Psoas muscle (tissue), 8 donors: Measurements from ENCODE around the gene RPS6KL1. TPM values are rescaled to one million over a fixed set of nuclear protein-coding genes. Genes with fewer than 3 reads are reported as not detected.

ENCODE experiments used
- ATAC-seq, 4 donors: fragments of 200-7000 bp; cut with Tn5 transposase; one replicate each; pipeline ENCODE4 v1.9.1; 2020; ENCODE audit warnings: moderate library complexity in 3 of 4, mild to moderate bottlenecking in 2 of 4
- DNase-seq, 2 donors: peaks; one replicate each; pipeline ENCODE4 v3.0.0-alpha.2; 2020
- H3K27ac ChIP-seq: fragments of 200-600 bp; one replicate; pipeline ENCODE4 v1.8.0; 2022
- H3K27me3 ChIP-seq, 3 donors: fragments of 200-600 bp in 1 of 3; one replicate each; pipeline versions ENCODE4 v1.6.1 to v1.8.0; 2013 to 2022; ENCODE audit warnings: low read length in 2 of 3, mild to moderate bottlenecking in 2 of 3, moderate library complexity in 1 of 3; ENCODE audit not compliant: insufficient read depth in 3 of 3
- H3K36me3 ChIP-seq, 2 donors: fragments of 200-600 bp in 1 of 2; one replicate each; pipeline versions ENCODE4 v1.6.1 to v1.8.0; 2013 to 2022; ENCODE audit warnings: low read depth in 1 of 2, mild to moderate bottlenecking in 1 of 2, moderate library complexity in 1 of 2; ENCODE audit not compliant: insufficient read depth in 1 of 2
- H3K4me1 ChIP-seq: fragments of 200-600 bp; one replicate; pipeline ENCODE4 v1.8.0; 2022
- H3K4me3 ChIP-seq: fragments of 200-600 bp; one replicate; pipeline ENCODE4 v1.8.0; 2022; ENCODE audit warnings: mild to moderate bottlenecking
- H3K9me3 ChIP-seq: fragments of 200-600 bp; one replicate; pipeline ENCODE4 v1.8.0; 2022
- CTCF ChIP-seq: fragments of 200-600 bp; IDR thresholded peaks from one replicate; pipeline ENCODE4 v1.8.0; 2022; ENCODE audit warnings: antibody characterized with exemption
- WGBS, 3 donors: extraction: QIAGEN DNeasy Blood & Tissue Kit; methylation state at CpG; one replicate each; pipeline versions ENCODE4 v1.1.6 to v1.1.7; 2013; 5-methylcytosine and 5-hydroxymethylcytosine counted together
- intact Hi-C, 2 donors: fragments of 100-400 bp; cut with DNase I; formaldehyde crosslinking; loops; one replicate each; pipeline versions ENCODE4 v1.11.0 to v1.14.2; 2022
- polyA plus RNA-seq, 3 donors: library from polyadenylated mRNA; stranded (reverse); fragments of 200-250 nt; gene quantifications; one replicate each; pipeline ENCODE4 v1.2.3, GENCODE V29; 2013
- total RNA-seq, 4 donors: library from RNA; stranded (reverse); fragmentation: NEBNext Ultra II Directional in 2 of 4; extraction: Animal tissue kit (Norgen Biotek cat#: 25700) in 2 of 4; gene quantifications; one replicate each; pipeline versions ENCODE4 v1.2.1 to v1.2.4, GENCODE V29; 2021 to 2023
- donor health status: healthy with polysubstance abuse.
- donor health status: DM: no; HTN: no; CAD: no; lungs with moderate emphysema.
- donor health status: Bipolar disorder and iron deficiency.
- donor health status: healthy.
- donor health status: DM: yes; HTN: yes; CAD: no.
- donor health status: DM: no; HTN: no; CAD: no.
- donor health status: DM: no; HTN: no; CAD: no.
- donor health status: DM: yes; HTN: yes; CAD: no.

The RPS6KL1 gene
- total and polyA plus RNA-seq, 7 donors: 9.4 to 34.1 (median 25.6) TPM

GRCh38 chr14:74871819-74872218 lies 51.2 kb downstream of the RPS6KL1 start:
- Histone ChIP-seq H3K36me3 (no peaks in the 10 kb centered on the region), H3K4me1 (no peaks in the 10 kb centered on the region), H3K9me3 (no peaks in the 10 kb centered on the region), H3K4me3 (no peak overlapping the region), H3K27ac (no peak overlapping the region), H3K27me3 (no peaks in the 10 kb centered on the region)
- 74 to 87% (median 86%) methylated on average over 4 of the region's 4 CpGs for WGBS, 3 donors
- intact Hi-C loops: no loop called here
- DNase-seq (no peak), ATAC-seq (no peak)
- TF ChIP-seq CTCF: no peak

- intact Hi-C loops: no loop called here
- Histone ChIP-seq H3K4me1 (no peaks in the 10 kb centered on the region), H3K9me3 (no peaks in the 10 kb centered on the region), H3K36me3 (no peaks in the 10 kb centered on the region), H3K27ac (no peak overlapping the region), H3K4me3 (no peak overlapping the region), H3K27me3 (no peaks in the 10 kb centered on the region)
- no peak for TF ChIP-seq CTCF
- DNase-seq: no peak
- 85 to 91% (median 88%) methylated on average over 8 of the region's 8 CpGs for WGBS, 3 donors
- no peak for ATAC-seq
Observed at GRCh38 chr14:74868739-74869138, 54.3 kb downstream of the RPS6KL1 start.

GRCh38 chr14:74867673-74868072 lies 55.4 kb downstream of the RPS6KL1 start:
- H3K4me3 ChIP-seq: no peak overlapping the region
- intact Hi-C loops: no loop called here
- no peaks in the 10 kb centered on the region for H3K27me3 ChIP-seq
- no peaks in the 10 kb centered on the region for H3K4me1 ChIP-seq
- H3K36me3 ChIP-seq: no peaks in the 10 kb centered on the region
- 35 to 42% (median 41%) methylated on average over 5 of the region's 5 CpGs for WGBS, 3 donors
- TF ChIP-seq CTCF: no peak
- ATAC-seq (no peak), DNase-seq (no peak)
- no peaks in the 10 kb centered on the region for H3K9me3 ChIP-seq
- no peak overlapping the region for H3K27ac ChIP-seq

- ATAC-seq (no peak), DNase-seq (no peak)
- intact Hi-C loops: no loop called here
- Histone ChIP-seq H3K4me1 (no peaks in the 10 kb centered on the region), H3K27ac (no peak overlapping the region), H3K4me3 (no peak overlapping the region), H3K9me3 (no peaks in the 10 kb centered on the region), H3K27me3 (no peaks in the 10 kb centered on the region), H3K36me3 (no peaks in the 10 kb centered on the region)
- WGBS, 3 donors: 72 to 81% (median 72%) methylated on average over 3 of the region's 3 CpGs
- TF ChIP-seq CTCF: no peak
Observed at GRCh38 chr14:74866708-74867389, 56.2 kb downstream of the RPS6KL1 start.

GRCh38 chr14:74865156-74865555 lies 57.9 kb downstream of the RPS6KL1 start:
- Histone ChIP-seq H3K9me3 (no peaks in the 10 kb centered on the region), H3K4me1 (no peaks in the 10 kb centered on the region), H3K27ac (no peak overlapping the region), H3K27me3 (no peaks in the 10 kb centered on the region), H3K36me3 (no peaks in the 10 kb centered on the region), H3K4me3 (no peak overlapping the region)
- DNase-seq (no peak), ATAC-seq (no peak)
- no peak for TF ChIP-seq CTCF
- intact Hi-C loops: no loop called here
- WGBS, 3 donors: 86 to 89% (median 87%) methylated on average over 5 of the region's 5 CpGs
